IMR-90 (cell line): ENCODE data around the gene RGS5. TPM values are rescaled to one million over a fixed set of nuclear protein-coding genes. Genes with fewer than 3 reads are reported as not detected.
A peak's percentile ranks its signal among the peaks of the same experiment; 100 is the strongest.

Experiments
- ATAC-seq: fragments of 200-7000 bp; cut with Tn5 transposase; 2 replicates; pipeline ENCODE4 v1.9.1; 2020; ENCODE audit warnings: low read depth, mild to moderate bottlenecking, moderate library complexity
- BruUV-seq: library from RNA; stranded (reverse); fragments of 400-500 nt; replicated peaks from 2 replicates; lab custom pipeline; 2021; lab: Mats Ljungman, UMichigan
- CTCF ChIA-PET: fragments of 300-600 bp; formaldehyde crosslinking; extraction: SDS; loops from one replicate; lab custom pipeline; 2021; ENCODE audit warnings: antibody characterized with exemption; lab: Yijun Ruan, JAX
- POLR2A ChIA-PET: fragments of 300-600 bp; sonication (Branson Sonifier 250); formaldehyde crosslinking; loops from one replicate; lab custom pipeline; 2022; ENCODE audit warnings: antibody characterized with exemption; ENCODE audit not compliant: unreplicated experiment; lab: Charles Lee
- DNase-seq: peaks from one replicate; pipeline ENCODE4 v3.0.0; 2013
- H2AFZ ChIP-seq: replicated peaks from 2 replicates; pipeline ENCODE3; 2013; ENCODE audit warnings: low read length, mild to moderate bottlenecking; ENCODE audit not compliant: poor library complexity
- H2AK5ac ChIP-seq: 2 replicates; pipeline ENCODE4 v1.6.1; 2013; ENCODE audit warnings: low read depth, low read length, inconsistent platforms
- H2AK9ac ChIP-seq: replicated peaks from 2 replicates; pipeline ENCODE3; 2013; ENCODE audit warnings: mild to moderate bottlenecking, low read depth, low read length, moderate library complexity; ENCODE audit not compliant: poor library complexity
- H2BK120ac ChIP-seq: 2 replicates; pipeline ENCODE4 v1.6.1; 2013; ENCODE audit warnings: low read depth, low read length, inconsistent platforms
- H2BK15ac ChIP-seq: 3 replicates; pipeline ENCODE4 v1.6.1; 2013; ENCODE audit warnings: low read depth, low read length, inconsistent platforms
- H2BK20ac ChIP-seq: 2 replicates; pipeline ENCODE4 v1.6.1; 2013; ENCODE audit warnings: low read depth, mild to moderate bottlenecking, inconsistent platforms, low read length, moderate library complexity
- H2BK5ac ChIP-seq: 2 replicates; pipeline ENCODE4 v1.6.1; 2013; ENCODE audit warnings: mild to moderate bottlenecking, low read depth, low read length, inconsistent platforms; ENCODE audit not compliant: poor library complexity, severe bottlenecking
- H3K14ac ChIP-seq: replicated peaks from 2 replicates; pipeline ENCODE4 v1.6.1; 2013; ENCODE audit warnings: low read depth, low read length, inconsistent platforms
- H3K18ac ChIP-seq: 2 replicates; pipeline ENCODE4 v1.6.1; 2013; ENCODE audit warnings: low read depth, low read length, control low read depth
- H3K23ac ChIP-seq: 2 replicates; pipeline ENCODE4 v1.6.1; 2013; ENCODE audit warnings: low read depth, low read length, inconsistent platforms
- H3K27ac ChIP-seq: 2 replicates; pipeline ENCODE4 v1.5.1; 2013; ENCODE audit warnings: mild to moderate bottlenecking, control low read depth, low read length; ENCODE audit not compliant: insufficient read depth
- H3K27me3 ChIP-seq: 2 replicates; pipeline ENCODE4 v1.6.1; 2013; ENCODE audit warnings: low read length; ENCODE audit not compliant: control insufficient read depth, insufficient read depth
- H3K36me3 ChIP-seq: 2 replicates; pipeline ENCODE4 v1.6.1; 2013; ENCODE audit warnings: low read length, mixed read lengths; ENCODE audit not compliant: control insufficient read depth, insufficient read depth
- H3K4ac ChIP-seq: 2 replicates; pipeline ENCODE4 v1.6.1; 2013; ENCODE audit warnings: low read depth, low read length, inconsistent platforms
- H3K4me1 ChIP-seq: 2 replicates; pipeline ENCODE4 v1.6.1; 2013; ENCODE audit warnings: low read length, mixed read lengths; ENCODE audit not compliant: control insufficient read depth, insufficient read depth
- H3K4me2 ChIP-seq: 2 replicates; pipeline ENCODE4 v1.6.1; 2013; ENCODE audit warnings: low read depth, mild to moderate bottlenecking, control low read depth, low read length, moderate library complexity
- H3K4me3 ChIP-seq: 2 replicates; pipeline ENCODE4 v1.5.1; 2013; ENCODE audit warnings: low read depth, mild to moderate bottlenecking, control low read depth, low read length, moderate library complexity; ENCODE audit not compliant: insufficient read depth
- H3K56ac ChIP-seq: 2 replicates; pipeline ENCODE4 v1.6.1; 2013; ENCODE audit warnings: low read length, inconsistent platforms; ENCODE audit not compliant: insufficient read depth; ENCODE audit errors: extremely low read depth
- H3K79me1 ChIP-seq, 2 experiments: 2 replicates each; pipeline ENCODE4 v1.6.1; 2013; ENCODE audit warnings: low read length in 2 of 2, inconsistent platforms in 1 of 2, low read depth in 1 of 2
- H3K9ac ChIP-seq: 2 replicates; pipeline ENCODE4 v1.6.1; 2013; ENCODE audit warnings: low read depth, low read length, control low read depth
- H3K9me1 ChIP-seq: 2 replicates; pipeline ENCODE4 v1.6.1; 2013; ENCODE audit warnings: low read length, inconsistent platforms; ENCODE audit not compliant: insufficient read depth
- H3K9me3 ChIP-seq: 2 replicates; pipeline ENCODE4 v1.6.1; 2013; ENCODE audit warnings: low read length; ENCODE audit not compliant: control insufficient read depth, insufficient read depth
- H4K20me1 ChIP-seq: 2 replicates; pipeline ENCODE4 v1.6.1; 2013; ENCODE audit warnings: low read length, inconsistent platforms; ENCODE audit not compliant: insufficient read depth
- H4K5ac ChIP-seq: 2 replicates; pipeline ENCODE4 v1.6.1; 2013; ENCODE audit warnings: mild to moderate bottlenecking, low read depth, low read length, control low read depth
- H4K8ac ChIP-seq, 2 experiments: 2 replicates each; pipeline ENCODE4 v1.6.1; 2013; ENCODE audit warnings: low read depth in 2 of 2, low read length in 2 of 2, control low read depth in 1 of 2, inconsistent platforms in 1 of 2
- H4K91ac ChIP-seq: 2 replicates; pipeline ENCODE4 v1.6.1; 2013; ENCODE audit warnings: low read depth, low read length, inconsistent platforms; ENCODE audit not compliant: insufficient read depth
- BHLHE40 ChIP-seq: fragments of 150-350 bp; IDR thresholded peaks from 2 replicates; pipeline ENCODE4 v1.6.1; 2016; ENCODE audit warnings: mild to moderate bottlenecking, low read depth, low read length
- CEBPB ChIP-seq: IDR thresholded peaks from 2 replicates; pipeline ENCODE4 v1.6.1; 2012; ENCODE audit warnings: low read depth, low read length, improper control_type of control experiment
- CHD1 ChIP-seq: IDR thresholded peaks from 2 replicates; pipeline ENCODE4 v1.6.1; 2012; ENCODE audit warnings: low read depth, low read length, improper control_type of control experiment
- FOS ChIP-seq: fragments of 150-350 bp; IDR thresholded peaks from 2 replicates; pipeline ENCODE4 v1.6.1; 2016; ENCODE audit warnings: low read depth, low read length
- MAFK ChIP-seq: IDR thresholded peaks from 2 replicates; pipeline ENCODE4 v1.6.1; 2012; ENCODE audit warnings: low read depth, low read length, improper control_type of control experiment
- MAZ ChIP-seq: IDR thresholded peaks from 2 replicates; pipeline ENCODE4 v1.6.1; 2012; ENCODE audit warnings: low read depth, mild to moderate bottlenecking, low read length, improper control_type of control experiment, moderate library complexity, borderline replicate concordance
- POLR2A ChIP-seq: IDR thresholded peaks from 2 replicates; pipeline ENCODE4 v1.6.1; 2012; ENCODE audit warnings: mild to moderate bottlenecking, low read depth, low read length
- RAD21 ChIP-seq: IDR thresholded peaks from 2 replicates; pipeline ENCODE4 v1.6.1; 2012; ENCODE audit warnings: low read length, improper control_type of control experiment
- RCOR1 ChIP-seq: IDR thresholded peaks from 2 replicates; pipeline ENCODE4 v1.6.1; 2012; ENCODE audit warnings: mild to moderate bottlenecking, low read length, improper control_type of control experiment; ENCODE audit not compliant: insufficient replicate concordance
- RFX5 ChIP-seq: IDR thresholded peaks from 2 replicates; pipeline ENCODE4 v1.8.0; 2012; ENCODE audit warnings: low read depth, mild to moderate bottlenecking, low read length, moderate library complexity
- WGBS, 2 experiments: methylation state at CpG; one replicate each; pipeline versions ENCODE4 v1.1.5 to v1.1.7; 2013; ENCODE audit warnings: missing lambda C conversion rate in 2 of 2; ENCODE audit not compliant: insufficient read length in 1 of 2; ENCODE audit errors: extremely low coverage in 2 of 2; 5-methylcytosine and 5-hydroxymethylcytosine counted together
- dilution Hi-C: fragments of 300-500 bp; cut with HindIII; formaldehyde crosslinking; loops from one replicate; pipeline ENCODE4 v1.14.3; 2018; ENCODE audit warnings: low sequenced_read_pairs; ENCODE audit not compliant: unreplicated experiment
- in situ Hi-C: fragments of 300-500 bp; cut with MboI; formaldehyde crosslinking; loops from 3 replicates; pipeline ENCODE4 v1.14.3; 2019; ENCODE audit warnings: low sequenced_read_pairs, inconsistent platforms, mixed read lengths
- intact Hi-C: fragments of 100-400 bp; cut with micrococcal nuclease; formaldehyde crosslinking; loops from 2 replicates; pipeline ENCODE4 v1.10.0; 2022
- polyA plus RNA-seq, 3 experiments: library from polyadenylated mRNA; depleted of rRNA; stranded (reverse); fragments of >200 nt; gene quantifications; 2 replicates each; pipeline ENCODE4 v1.2.3, GENCODE V29; 2012; ENCODE audit warnings: low replicate concordance in 1 of 3
- total RNA-seq: library from RNA; depleted of rRNA; stranded (reverse); fragments of >200 nt; gene quantifications from 2 replicates; pipeline ENCODE4 v1.2.3, GENCODE V29; 2012
- TF ChIP-seq, protein P1 (sequence below): conservative IDR thresholded peaks from 2 replicates; pipeline ENCODE4 v1.5.1; 2012; ENCODE audit warnings: mild to moderate bottlenecking, low read depth, low read length, improper control_type of control experiment
- TF ChIP-seq, protein P2 (sequence below): fragments of 150-350 bp; IDR thresholded peaks from 2 replicates; pipeline ENCODE4 v1.6.1; 2016; ENCODE audit warnings: low read depth, mild to moderate bottlenecking, low read length, moderate library complexity, borderline replicate concordance

The RGS5 gene
- total and polyA plus RNA-seq, 2 of the 4 experiments (the other 2 are of a cell fraction) = 21.4 to 40.0 TPM

DNA sequence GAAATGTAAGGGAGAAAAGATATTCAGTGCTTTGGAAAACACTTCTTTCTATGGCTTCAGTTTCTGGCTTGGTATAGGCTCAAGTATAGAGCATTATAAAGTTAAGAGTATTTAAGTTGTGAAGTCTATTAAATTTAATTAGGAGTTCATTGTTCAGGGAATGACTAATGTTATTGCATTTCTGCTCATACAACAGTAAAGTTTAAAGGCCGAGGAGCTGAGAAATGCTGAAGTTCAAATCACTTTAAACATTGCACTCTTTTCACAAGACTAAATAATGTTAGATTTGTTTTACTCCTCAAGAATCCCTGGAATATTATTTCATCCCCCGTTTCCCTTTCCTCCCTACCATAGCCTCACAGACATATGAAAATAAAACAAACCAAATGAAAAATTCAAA, 30.1 kb downstream of the RGS5 start:
- Histone ChIP-seq H3K79me1 (peaks cover 0 to 3% of the 10 kb centered on the region in 2 experiments; a peak in 1 of 4 replicates), H3K27ac (no peak overlapping the region), H3K23ac (no peak overlapping the region; the same call in 1 of the 2 replicates), H3K4me2 (peak overlapping the region; percentile 34), H2BK120ac (0 out of 2 replicates have a peak overlapping the region, but pooled peaks have one; percentile 27), H2BK5ac (peak overlapping the region; percentile 33), H3K9me1 (peaks cover 4% of the 10 kb centered on the region; the same call in 1 of the 2 replicates), H3K27me3 (no peaks in the 10 kb centered on the region), H4K91ac (no peak overlapping the region), H3K4ac (no peak overlapping the region; the same call in 1 of the 2 replicates), H2AK9ac (no peak overlapping the region), H3K36me3 (no peaks in the 10 kb centered on the region), H4K5ac (no peak overlapping the region), H3K4me3 (no peak overlapping the region), H3K18ac (no peak overlapping the region), H2BK15ac (no peak overlapping the region), H3K56ac (no peak overlapping the region), H3K9ac (no peak overlapping the region), H3K14ac (no peak overlapping the region), H3K4me1 (peaks cover 12% of the 10 kb centered on the region), H4K20me1 (no peaks in the 10 kb centered on the region), H2AK5ac (no peak overlapping the region), H2BK20ac (no peak overlapping the region; the same call in 1 of the 2 replicates), H3K9me3 (no peaks in the 10 kb centered on the region), H2AFZ (no peak overlapping the region), H4K8ac (peak overlapping the region in 1 of 2 experiments; percentile 8; a peak in 1 of 4 replicates)
- CTCF ChIA-PET = no interaction called here
- in situ Hi-C loops = no loop called here
- intact Hi-C loops = loop anchor here (10.0 kb wide), 1 partner anchor 558 kb away; no protein-coding TSS in a partner anchor
- ATAC-seq = no peak
- DNase-seq = no peak
- POLR2A ChIA-PET = no interaction called here
- no CpG with 5 or more reads among the region's 2 CpGs for WGBS, 2 experiments
- dilution Hi-C loops = no loop called here
- BruUV-seq = no TSS peak
- no peak for TF ChIP-seq MAZ
- no peak for TF ChIP-seq POLR2A
- no peak for TF ChIP-seq RFX5
- TF ChIP-seq, protein P1, sequence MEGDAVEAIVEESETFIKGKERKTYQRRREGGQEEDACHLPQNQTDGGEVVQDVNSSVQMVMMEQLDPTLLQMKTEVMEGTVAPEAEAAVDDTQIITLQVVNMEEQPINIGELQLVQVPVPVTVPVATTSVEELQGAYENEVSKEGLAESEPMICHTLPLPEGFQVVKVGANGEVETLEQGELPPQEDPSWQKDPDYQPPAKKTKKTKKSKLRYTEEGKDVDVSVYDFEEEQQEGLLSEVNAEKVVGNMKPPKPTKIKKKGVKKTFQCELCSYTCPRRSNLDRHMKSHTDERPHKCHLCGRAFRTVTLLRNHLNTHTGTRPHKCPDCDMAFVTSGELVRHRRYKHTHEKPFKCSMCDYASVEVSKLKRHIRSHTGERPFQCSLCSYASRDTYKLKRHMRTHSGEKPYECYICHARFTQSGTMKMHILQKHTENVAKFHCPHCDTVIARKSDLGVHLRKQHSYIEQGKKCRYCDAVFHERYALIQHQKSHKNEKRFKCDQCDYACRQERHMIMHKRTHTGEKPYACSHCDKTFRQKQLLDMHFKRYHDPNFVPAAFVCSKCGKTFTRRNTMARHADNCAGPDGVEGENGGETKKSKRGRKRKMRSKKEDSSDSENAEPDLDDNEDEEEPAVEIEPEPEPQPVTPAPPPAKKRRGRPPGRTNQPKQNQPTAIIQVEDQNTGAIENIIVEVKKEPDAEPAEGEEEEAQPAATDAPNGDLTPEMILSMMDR = no peak
- TF ChIP-seq RCOR1 = no peak
- TF ChIP-seq CHD1 = no peak
- TF ChIP-seq BHLHE40 = no peak
- TF ChIP-seq, protein P2, sequence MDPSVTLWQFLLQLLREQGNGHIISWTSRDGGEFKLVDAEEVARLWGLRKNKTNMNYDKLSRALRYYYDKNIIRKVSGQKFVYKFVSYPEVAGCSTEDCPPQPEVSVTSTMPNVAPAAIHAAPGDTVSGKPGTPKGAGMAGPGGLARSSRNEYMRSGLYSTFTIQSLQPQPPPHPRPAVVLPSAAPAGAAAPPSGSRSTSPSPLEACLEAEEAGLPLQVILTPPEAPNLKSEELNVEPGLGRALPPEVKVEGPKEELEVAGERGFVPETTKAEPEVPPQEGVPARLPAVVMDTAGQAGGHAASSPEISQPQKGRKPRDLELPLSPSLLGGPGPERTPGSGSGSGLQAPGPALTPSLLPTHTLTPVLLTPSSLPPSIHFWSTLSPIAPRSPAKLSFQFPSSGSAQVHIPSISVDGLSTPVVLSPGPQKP = no peak
- no peak for TF ChIP-seq FOS
- no peak for TF ChIP-seq MAFK
- TF ChIP-seq RAD21 = no peak
- TF ChIP-seq CEBPB = no peak
